ENCODE data around the gene RAD51AP2.
"Not testable (repeated sequence)": the region's sequence is repeated elsewhere in the genome, so short reads cannot be mapped to it uniquely, and the experiment has no call there.

The RAD51AP2 gene

GRCh38 chr2:17518212-17519154 is at the start of gene RAD51AP2:
TSS of gene RAD51AP2 (minus strand) at chr2:17518440. CDS start at chr2:17518415, 25 bp downstream.
- DNase-seq (ENCODE audit: low read depth in 2 of 2): peak in 1 of 2 experiments; percentile 6

- not testable (repeated sequence) for DNase-seq (ENCODE audit: low read depth in 2 of 2)
These were observed 47.5 kb upstream of the RAD51AP2 start for GRCh38 chr2:17565726-17566125.

DNA sequence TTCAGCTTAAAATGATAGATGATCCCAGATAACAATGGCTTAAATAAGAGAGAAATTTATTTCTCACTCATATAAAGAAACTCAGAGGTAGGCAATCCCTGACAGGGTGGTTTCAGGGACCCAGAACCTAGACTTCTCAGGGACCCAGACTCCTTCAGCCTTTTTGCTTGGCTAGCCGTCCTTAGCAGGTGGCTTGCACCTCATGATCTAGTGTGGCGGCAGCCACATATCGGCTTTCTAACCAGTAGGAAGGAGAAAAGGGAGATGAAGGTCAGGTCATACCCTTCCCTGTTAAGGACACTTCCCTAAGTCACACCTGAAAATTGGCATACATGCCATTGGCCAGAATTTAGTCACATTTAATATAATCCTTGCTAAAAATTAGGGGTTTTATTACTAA is 40.6 kb upstream of the RAD51AP2 start:
- no peak for DNase-seq (ENCODE audit: low read depth in 2 of 2)

DNA sequence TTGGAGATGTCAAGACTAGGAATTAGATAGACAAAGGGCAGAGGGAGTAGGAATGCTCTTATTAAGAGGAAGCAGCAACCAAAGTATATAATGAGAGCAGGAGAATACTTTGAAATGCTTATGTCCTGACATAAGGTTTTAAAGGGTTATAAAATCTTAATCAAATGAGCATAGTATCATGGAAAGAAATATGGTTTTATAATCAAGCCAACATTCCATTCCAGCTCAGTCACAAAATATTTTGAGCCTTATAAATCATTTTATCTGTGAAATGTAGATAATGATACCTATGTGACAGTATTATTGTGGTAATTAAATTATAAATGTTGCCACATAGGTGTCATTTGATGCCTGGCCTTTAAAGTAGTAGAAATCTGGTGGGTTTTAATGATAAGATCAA is 39.8 kb upstream of the RAD51AP2 start:
- no peak for DNase-seq (ENCODE audit: low read depth in 2 of 2)

DNA sequence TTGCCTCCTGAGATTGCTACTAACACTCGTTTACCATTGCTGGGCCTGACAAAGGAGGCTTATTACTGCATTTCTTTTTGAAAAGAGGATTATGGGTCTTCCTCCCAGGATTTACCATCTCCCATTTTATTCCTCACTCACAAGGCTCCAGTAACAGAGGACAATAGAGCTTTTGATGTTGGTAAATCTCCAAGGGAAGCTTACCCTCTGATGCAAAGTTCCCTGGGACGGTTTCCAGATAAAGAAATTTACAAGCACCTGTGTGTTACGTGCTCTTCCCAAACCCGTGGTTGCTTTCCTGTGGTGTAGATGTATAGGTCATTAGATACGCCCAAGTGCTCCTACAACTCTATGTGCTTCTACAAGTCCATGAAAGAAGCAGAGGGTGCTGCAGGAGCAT is 39.4 kb upstream of the RAD51AP2 start:
- no peak for DNase-seq (ENCODE audit: low read depth in 2 of 2)

- no peak for DNase-seq (ENCODE audit: low read depth in 2 of 2)
These were observed 36.9 kb upstream of the RAD51AP2 start for GRCh38 chr2:17555150-17555549.

- DNase-seq (ENCODE audit: low read depth in 2 of 2): no peak
These were observed 32.7 kb upstream of the RAD51AP2 start for GRCh38 chr2:17550907-17551306.

DNA sequence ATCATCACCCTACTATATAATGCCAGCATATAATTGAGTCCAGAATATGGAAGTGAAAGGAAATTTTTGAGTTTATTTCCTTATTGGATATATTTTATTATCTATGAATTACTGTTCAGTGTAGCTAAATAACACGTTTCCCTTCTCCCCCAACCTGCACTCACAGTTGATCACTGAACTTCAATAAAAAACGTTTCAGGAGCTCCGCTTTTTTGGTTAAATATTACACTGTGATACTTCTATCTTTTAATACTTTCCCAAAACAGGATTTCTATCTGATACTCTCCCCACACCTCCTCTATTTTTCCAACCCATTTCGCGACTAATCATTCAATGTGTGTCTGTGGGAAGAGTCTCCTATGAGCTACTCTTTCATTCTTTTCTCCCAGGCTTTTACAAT is 29.5 kb upstream of the RAD51AP2 start:
- DNase-seq (ENCODE audit: low read depth in 2 of 2): no peak

DNA sequence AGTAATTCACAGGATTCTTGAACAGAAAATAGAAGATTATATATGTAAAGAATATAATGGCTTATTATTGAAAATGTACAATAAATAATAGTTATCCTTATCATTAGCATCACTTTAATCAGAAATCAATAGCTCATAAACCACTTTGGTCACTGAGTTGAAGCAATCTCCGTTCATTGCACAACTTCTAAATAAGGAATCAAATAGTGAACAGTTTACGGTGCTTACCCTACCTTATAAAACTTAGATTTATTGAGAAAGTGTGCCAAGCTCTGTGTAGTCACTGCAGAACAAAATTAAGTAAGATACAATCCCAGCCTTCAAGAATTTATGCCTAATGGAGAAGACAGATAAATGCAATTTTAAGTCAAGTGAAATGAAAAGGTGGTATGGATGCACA is 29.0 kb upstream of the RAD51AP2 start:
- DNase-seq (ENCODE audit: low read depth in 2 of 2): no peak

DNA sequence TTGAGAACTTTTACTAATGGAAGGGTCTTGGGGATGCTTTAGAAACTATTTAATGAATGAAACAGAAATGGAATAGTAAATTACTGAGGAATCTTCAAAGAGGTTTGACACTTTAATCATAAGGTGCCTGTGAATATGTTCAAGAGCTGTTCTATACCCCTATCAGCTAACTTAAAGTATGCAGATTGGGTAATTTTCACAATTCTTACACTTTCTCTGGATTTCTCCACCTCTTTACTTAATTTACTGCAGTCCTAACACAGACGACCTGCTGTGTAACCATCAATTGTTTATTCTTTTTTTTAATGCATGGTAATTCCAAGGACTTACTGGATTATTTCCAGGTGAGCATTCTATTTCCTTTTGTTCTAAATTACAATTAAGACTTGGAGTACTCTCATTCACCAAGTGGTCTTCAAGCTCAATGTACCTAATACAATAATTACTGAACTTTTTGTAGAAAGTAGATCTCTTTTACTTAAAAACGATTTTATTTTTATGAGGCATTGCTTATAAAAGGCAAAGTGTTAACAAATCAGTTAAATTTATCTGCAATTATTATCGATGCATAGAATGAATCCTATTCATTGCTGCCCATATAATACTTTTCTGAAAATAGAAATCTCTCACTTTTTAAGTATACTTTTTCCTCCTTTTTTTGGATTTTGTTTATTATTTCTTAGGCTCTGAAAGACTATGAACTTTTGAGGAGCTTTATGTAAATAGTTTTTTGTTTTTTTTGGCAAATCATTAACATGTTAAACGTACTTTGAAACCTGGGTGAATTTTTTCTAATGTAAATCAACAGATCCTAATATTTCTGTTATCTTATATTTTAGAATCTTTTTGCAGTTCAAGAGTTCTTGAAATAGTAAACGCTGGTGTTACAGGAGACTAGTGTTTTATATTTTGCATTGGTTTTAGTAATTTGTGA is 27.7 kb upstream of the RAD51AP2 start:
- no peak for DNase-seq (ENCODE audit: low read depth in 2 of 2)

DNA sequence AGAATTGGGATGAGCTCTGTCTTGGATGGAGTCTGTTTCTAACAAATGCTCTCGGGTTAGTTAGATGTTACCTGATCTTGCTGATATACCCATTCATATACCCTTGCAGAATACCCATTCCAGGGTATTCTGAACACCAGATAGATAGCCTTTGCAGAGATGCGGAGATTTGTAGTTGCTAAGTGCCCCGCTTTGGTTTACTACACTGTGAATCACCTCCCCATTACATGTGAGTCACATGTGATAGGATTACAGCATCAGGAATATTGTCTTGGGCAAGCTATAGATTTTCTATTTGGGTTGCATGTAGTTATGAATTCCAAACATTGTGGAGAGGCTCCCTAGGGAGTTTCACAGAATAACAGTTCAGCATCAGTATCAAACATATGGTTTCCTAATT is 26.0 kb upstream of the RAD51AP2 start:
- DNase-seq (ENCODE audit: low read depth in 2 of 2): no peak

DNA sequence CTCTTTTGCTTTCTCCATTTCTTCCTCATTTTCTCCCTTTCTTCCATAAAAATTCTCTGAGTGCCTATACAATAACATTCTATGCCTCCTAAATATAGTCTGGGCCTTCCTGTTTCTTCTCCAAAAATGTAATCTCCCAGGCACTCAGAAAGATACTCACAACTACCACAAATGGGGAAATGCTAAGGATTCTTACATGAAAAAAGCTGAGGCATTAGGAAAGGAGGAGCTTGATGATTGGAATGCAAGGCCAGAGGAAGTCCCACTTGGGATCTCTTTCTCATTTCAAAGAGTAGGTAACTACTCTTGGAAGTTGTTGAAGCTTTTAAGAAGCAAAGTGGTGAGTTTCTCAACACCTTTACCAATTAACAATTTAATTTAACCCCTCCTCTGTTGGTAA is 25.6 kb upstream of the RAD51AP2 start:
- no peak for DNase-seq (ENCODE audit: low read depth in 2 of 2)

DNA sequence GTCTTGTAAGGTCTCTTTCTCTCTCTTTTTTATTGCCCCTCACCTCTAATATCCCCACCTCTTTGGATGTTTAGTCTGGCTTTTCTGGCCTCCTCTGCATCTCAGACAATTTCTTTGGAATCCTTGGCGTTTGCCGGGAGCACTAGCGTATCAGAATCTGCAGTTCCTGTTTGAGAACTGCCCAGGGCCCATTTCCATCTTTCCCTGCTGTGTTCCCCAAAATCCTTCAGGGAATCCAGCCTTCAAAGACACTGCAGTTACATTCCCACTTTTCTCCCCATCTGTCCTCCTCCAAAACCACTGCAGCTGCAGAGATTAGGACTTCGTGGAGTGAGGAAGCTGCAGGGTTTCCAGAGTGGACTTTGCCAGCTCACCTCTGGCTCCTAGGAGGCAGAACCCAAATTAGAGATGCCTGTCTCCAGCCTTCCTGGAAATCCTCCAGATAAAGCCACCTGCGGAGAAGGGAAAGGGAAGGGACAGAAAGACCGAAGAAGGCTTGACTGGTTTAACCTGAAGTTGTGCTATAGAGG is 25.0 kb upstream of the RAD51AP2 start:
- no peak for DNase-seq (ENCODE audit: low read depth in 2 of 2)

DNA sequence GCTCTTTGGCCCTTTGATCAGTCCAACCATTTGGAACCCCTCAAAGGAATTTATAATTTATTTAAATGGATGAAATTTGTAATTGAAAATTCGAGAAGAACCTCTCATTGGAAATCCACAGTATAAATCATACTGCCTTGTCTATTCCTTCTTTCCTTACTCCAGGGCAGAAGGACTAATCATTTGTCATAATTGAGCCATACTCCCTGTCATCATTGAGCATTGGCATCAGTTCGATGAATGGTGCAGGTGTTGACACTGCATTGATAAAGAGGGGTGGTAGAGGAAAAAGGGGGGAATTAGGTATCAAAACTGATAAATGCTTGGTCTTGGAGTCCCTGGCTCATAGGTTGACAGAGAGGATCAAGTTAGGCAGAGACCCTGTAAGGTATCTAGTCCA is 24.2 kb upstream of the RAD51AP2 start:
- DNase-seq (ENCODE audit: low read depth in 2 of 2): no peak

- DNase-seq (ENCODE audit: low read depth in 2 of 2): no peak
These were observed 23.3 kb upstream of the RAD51AP2 start for GRCh38 chr2:17541531-17541950.

DNA sequence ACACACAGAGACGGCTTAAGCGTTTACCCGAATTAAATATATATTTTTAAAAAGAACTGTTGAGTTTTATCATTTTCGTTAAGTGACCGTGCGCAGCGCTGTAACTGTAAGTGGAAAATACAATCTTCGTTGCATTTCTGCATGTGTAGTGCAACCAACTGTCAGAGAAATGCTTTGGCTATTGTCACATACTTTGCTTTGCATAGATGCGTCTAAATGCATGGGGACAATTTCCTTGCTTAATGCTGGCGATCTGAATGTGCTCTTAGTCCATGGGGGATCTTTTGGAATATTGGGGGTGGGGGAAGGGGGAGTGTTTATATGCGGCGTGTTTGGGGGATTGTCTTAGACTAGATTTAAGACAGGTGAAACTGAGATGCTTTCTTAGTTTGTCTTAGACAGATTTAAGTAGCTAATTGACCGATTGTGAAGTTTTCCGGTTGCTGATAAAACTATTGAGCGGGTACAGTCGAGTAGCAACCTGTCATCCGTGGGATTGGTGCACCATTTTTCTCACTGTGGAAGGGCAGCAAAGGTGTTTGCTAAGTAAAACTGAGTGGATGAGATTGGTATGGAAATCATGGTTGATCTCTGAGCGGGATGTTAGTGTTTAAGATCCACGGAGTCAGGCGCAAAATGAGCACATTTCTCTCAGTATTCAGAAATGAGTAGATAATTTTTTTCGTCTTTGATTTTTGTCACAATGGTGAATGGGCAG is 22.7 kb upstream of the RAD51AP2 start:
- DNase-seq (ENCODE audit: low read depth in 2 of 2): no peak

GRCh38 chr2:17540093-17540812 is 22.0 kb upstream of the RAD51AP2 start, which contains the start of gene VSNL1:
TSS of gene VSNL1 (plus strand) at chr2:17540696. CDS start at chr2:17592075, 51,379 bp downstream.
- DNase-seq (ENCODE audit: low read depth in 2 of 2): no peak

DNA sequence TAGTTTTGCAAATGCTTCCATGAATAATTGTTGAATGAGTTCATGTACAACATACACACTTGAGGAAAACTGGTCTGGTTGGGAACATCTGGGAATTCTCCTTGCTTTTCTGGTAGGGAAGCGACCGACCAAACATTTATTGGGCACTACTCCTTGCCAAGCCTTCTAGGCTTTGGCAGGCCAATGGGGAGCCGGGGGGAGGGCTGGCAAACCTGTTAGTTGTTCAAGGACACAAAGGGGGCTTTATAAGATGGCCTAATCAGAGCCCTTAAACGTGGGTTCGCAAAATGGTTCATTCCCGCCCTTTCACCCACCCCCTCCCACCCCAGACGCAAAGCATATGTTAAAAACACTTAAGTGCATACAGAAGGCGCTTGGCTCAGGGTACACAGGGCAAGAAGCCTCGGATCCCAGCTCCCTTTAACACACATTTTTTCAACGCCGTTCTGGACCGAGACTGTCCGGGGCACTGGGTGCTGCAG is 21.4 kb upstream of the RAD51AP2 start:
- DNase-seq (ENCODE audit: low read depth in 2 of 2): no peak

DNA sequence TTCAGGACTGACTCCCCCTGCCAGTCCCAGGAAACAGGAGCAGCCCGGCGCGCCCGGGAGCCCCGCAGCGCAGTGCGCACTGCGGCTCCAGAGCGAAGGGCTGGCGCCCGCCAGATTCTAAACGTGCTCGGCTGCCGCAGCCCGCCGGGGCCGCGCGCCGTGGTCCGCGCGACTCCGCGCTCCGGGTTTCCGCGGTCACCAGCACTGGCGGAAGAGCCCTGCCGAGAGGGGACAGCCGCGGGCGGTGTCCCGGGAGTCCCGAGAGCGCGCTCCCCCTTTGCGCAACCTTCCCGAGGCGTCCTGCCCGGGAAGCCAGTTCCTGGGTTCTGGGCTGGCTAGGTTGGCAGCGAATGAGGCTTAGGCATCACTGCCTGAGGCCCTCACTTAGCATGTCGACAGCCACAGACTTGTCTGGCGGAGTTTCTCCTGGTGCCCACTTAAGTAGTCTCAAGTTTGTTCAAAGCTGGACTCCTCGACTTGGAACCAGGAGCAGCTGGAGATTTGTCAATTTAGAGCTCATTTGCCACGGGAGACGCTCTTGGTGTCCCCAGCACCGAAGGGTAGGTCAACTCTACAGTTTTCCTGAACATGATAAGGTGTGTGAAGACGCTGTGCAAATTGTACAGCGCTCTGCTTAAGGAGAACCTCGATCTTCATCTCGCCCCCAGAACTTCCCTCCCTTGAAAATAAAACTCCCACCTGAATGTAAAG is 20.8 kb upstream of the RAD51AP2 start:
- no peak for DNase-seq (ENCODE audit: low read depth in 2 of 2)
